Ramos (cell line): ENCODE measurements around the gene PCGF1.
"Not testable (repeated sequence)": the region's sequence is repeated elsewhere in the genome, so short reads cannot be mapped to it uniquely, and the experiment has no call there.

Experiments used
- in situ Hi-C: fragments of 300-500 bp; cut with MboI; formaldehyde crosslinking; loops from one replicate; pipeline ENCODE4 v1.14.3; 2022; ENCODE audit warnings: low sequenced_read_pairs; ENCODE audit not compliant: unreplicated experiment

The PCGF1 gene

GRCh38 chr2:74481961-74482800, 25.3 kb downstream of the PCGF1 start:
- in situ Hi-C loops: no loop called here

GRCh38 chr2:74481431-74481830, 26.1 kb downstream of the PCGF1 start:
- in situ Hi-C loops: no loop called here

GRCh38 chr2:74474899-74475298, 32.6 kb downstream of the PCGF1 start:
- in situ Hi-C loops: no loop called here

- in situ Hi-C loops: no loop called here
Measured at GRCh38 chr2:74474481-74474880, 33.0 kb downstream of the PCGF1 start.

- in situ Hi-C loops: no loop called here
Measured at GRCh38 chr2:74472945-74473258, 34.6 kb downstream of the PCGF1 start.

GRCh38 chr2:74472086-74472944, 35.2 kb downstream of the PCGF1 start, which contains the start of gene MRPL53:
TSS of gene MRPL53 (minus strand) at chr2:74472680. CDS start at chr2:74472660, 20 bp downstream.
- in situ Hi-C loops: no loop called here

GRCh38 chr2:74471332-74472065, 36.0 kb downstream of the PCGF1 start:
- in situ Hi-C loops: no loop called here

- in situ Hi-C loops: not testable (repeated sequence)
Measured at GRCh38 chr2:74470742-74471141, 36.8 kb downstream of the PCGF1 start.

- in situ Hi-C loops: no loop called here
Measured at GRCh38 chr2:74464406-74464805, 43.1 kb downstream of the PCGF1 start.

GRCh38 chr2:74462786-74463105, 44.7 kb downstream of the PCGF1 start:
- in situ Hi-C loops: no loop called here

- in situ Hi-C loops: no loop called here
Measured at GRCh38 chr2:74462054-74462785, 45.3 kb downstream of the PCGF1 start.

GRCh38 chr2:74461187-74462053, 46.1 kb downstream of the PCGF1 start:
- in situ Hi-C loops: no loop called here

- in situ Hi-C loops: not testable (repeated sequence)
Measured at GRCh38 chr2:74460187-74460586, 47.3 kb downstream of the PCGF1 start.

GRCh38 chr2:74459503-74460118, 47.9 kb downstream of the PCGF1 start:
- in situ Hi-C loops: not testable (repeated sequence)

- in situ Hi-C loops: no loop called here
Measured at GRCh38 chr2:74458938-74459363, 48.5 kb downstream of the PCGF1 start.

- in situ Hi-C loops: no loop called here
Measured at GRCh38 chr2:74458132-74458937, 49.2 kb downstream of the PCGF1 start, which contains the start of gene WBP1. TSS of gene WBP1 (plus strand) at chr2:74458438. CDS start at chr2:74458603, 165 bp downstream.

- in situ Hi-C loops: no loop called here
Measured at GRCh38 chr2:74457549-74458131, 49.9 kb downstream of the PCGF1 start.
